ENCODE results near the gene CACNA1S. TPM values are rescaled to one million over a fixed set of nuclear protein-coding genes. Genes with fewer than 3 reads are reported as not detected.

The CACNA1S gene
- total RNA-seq, 1 donor from 2014 or later, result not detected

DNA sequence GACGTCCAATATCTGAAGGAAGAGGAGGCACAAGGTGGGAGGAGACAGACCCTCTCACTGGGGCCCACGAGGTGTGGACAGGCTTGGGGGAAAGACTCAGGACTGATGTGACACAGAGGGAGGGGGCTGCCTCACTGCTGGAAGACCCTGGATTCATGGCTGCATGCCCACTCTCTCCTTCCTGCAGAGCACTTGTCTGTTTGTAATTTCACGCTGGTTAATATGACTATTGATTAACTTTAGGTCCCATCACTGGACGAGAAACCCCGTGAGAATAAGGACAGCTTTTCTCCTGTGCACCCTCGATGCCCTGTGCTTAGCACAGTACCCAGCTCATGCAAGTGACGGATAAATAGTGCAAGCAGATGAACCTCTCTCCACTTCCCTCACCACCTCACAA, 35.1 kb downstream of the CACNA1S start:
- H3K9me3 ChIP-seq (replicated peaks), result no peaks in the 10 kb centered on the region
- TF ChIP-seq, protein P1, sequence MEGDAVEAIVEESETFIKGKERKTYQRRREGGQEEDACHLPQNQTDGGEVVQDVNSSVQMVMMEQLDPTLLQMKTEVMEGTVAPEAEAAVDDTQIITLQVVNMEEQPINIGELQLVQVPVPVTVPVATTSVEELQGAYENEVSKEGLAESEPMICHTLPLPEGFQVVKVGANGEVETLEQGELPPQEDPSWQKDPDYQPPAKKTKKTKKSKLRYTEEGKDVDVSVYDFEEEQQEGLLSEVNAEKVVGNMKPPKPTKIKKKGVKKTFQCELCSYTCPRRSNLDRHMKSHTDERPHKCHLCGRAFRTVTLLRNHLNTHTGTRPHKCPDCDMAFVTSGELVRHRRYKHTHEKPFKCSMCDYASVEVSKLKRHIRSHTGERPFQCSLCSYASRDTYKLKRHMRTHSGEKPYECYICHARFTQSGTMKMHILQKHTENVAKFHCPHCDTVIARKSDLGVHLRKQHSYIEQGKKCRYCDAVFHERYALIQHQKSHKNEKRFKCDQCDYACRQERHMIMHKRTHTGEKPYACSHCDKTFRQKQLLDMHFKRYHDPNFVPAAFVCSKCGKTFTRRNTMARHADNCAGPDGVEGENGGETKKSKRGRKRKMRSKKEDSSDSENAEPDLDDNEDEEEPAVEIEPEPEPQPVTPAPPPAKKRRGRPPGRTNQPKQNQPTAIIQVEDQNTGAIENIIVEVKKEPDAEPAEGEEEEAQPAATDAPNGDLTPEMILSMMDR (IDR thresholded peaks at IDR 0.05; ENCODE audit: borderline replicate concordance), result no peak
- no peak for DNase-seq
- no peak overlapping the region for H3K4me3 ChIP-seq
- no peaks in the 10 kb centered on the region for H3K36me3 ChIP-seq
- peaks cover 12% of the 10 kb centered on the region for H3K27me3 ChIP-seq (ENCODE audit: low read depth)
- intact Hi-C loops (cut with micrococcal nuclease), result no loop called here
- H3K27ac ChIP-seq (replicated peaks), result no peak overlapping the region
- H3K4me1 ChIP-seq, result no peaks in the 10 kb centered on the region

GRCh38 chr1:201076092-201076491, 36.1 kb downstream of the CACNA1S start:
- Histone ChIP-seq H3K27ac (replicated peaks) (no peak overlapping the region), H3K36me3 (no peaks in the 10 kb centered on the region), H3K4me3 (no peak overlapping the region), H3K9me3 (replicated peaks) (no peaks in the 10 kb centered on the region), H3K27me3 (ENCODE audit: low read depth) (peaks cover 12% of the 10 kb centered on the region), H3K4me1 (no peaks in the 10 kb centered on the region)
- TF ChIP-seq, protein P1 (IDR thresholded peaks at IDR 0.05; ENCODE audit: borderline replicate concordance), result no peak
- DNase-seq, result no peak
- intact Hi-C loops (cut with micrococcal nuclease), result no loop called here

DNA sequence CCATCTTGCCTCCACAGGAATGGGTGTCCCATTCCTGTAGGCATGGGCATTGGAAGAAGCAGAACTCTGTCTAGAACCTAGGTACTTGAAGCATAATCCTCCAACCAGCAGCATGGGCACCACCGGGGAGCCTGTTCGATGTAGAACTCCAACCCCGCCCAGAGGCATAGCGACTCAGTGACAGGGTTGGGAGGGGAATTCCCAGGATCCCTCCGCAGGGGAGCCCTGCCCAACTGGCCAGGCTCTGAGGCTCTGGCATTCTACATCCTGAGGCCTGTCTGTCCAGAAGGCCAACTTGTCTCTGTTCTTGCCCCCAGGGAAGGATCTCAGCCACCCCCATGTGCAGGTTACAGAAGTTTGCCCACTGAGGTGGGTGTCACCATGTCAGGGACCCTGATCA, 38.2 kb downstream of the CACNA1S start:
- Histone ChIP-seq H3K27ac (replicated peaks) (no peak overlapping the region), H3K4me3 (no peak overlapping the region), H3K36me3 (no peaks in the 10 kb centered on the region), H3K9me3 (replicated peaks) (no peaks in the 10 kb centered on the region), H3K27me3 (ENCODE audit: low read depth) (peaks cover 26% of the 10 kb centered on the region), H3K4me1 (no peaks in the 10 kb centered on the region)
- no peak for DNase-seq
- TF ChIP-seq, protein P1 (IDR thresholded peaks at IDR 0.05; ENCODE audit: borderline replicate concordance), result no peak
- intact Hi-C loops (cut with micrococcal nuclease), result no loop called here

- H3K9me3 ChIP-seq (replicated peaks), result no peaks in the 10 kb centered on the region
- no peak for DNase-seq
- H3K4me1 ChIP-seq, result no peaks in the 10 kb centered on the region
- intact Hi-C loops (cut with micrococcal nuclease), result no loop called here
- H3K36me3 ChIP-seq, result no peaks in the 10 kb centered on the region
- peaks cover 28% of the 10 kb centered on the region for H3K27me3 ChIP-seq (ENCODE audit: low read depth)
- no peak overlapping the region for H3K4me3 ChIP-seq
- no peak overlapping the region for H3K27ac ChIP-seq (replicated peaks)
- TF ChIP-seq, protein P1 (IDR thresholded peaks at IDR 0.05; ENCODE audit: borderline replicate concordance), result no peak
Observed at GRCh38 chr1:201072922-201073321, 39.3 kb downstream of the CACNA1S start.

DNA sequence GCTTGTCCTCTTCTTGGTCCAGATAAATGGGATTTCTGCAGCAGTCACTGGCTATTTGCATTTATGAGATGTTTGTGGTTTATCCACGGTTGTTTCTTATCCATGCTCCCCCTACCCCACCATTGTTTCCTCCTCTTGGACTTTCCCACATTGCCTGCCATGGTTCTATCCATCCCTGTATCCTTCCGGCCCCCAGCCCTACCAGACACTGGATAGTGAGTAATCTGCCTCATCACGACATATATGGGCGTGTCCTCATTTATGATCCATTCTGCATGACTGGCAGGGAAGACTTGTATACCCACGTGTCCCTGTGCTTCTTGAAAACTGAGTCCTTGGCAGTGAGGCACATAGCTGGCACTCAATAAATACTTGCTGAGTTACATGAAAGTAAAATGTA, 40.1 kb downstream of the CACNA1S start:
- intact Hi-C loops (cut with micrococcal nuclease), result no loop called here
- Histone ChIP-seq H3K9me3 (replicated peaks) (no peaks in the 10 kb centered on the region), H3K4me1 (no peaks in the 10 kb centered on the region), H3K4me3 (no peak overlapping the region), H3K27me3 (ENCODE audit: low read depth) (peaks cover 26% of the 10 kb centered on the region), H3K36me3 (no peaks in the 10 kb centered on the region), H3K27ac (replicated peaks) (no peak overlapping the region)
- no peak for DNase-seq
- TF ChIP-seq, protein P1 (IDR thresholded peaks at IDR 0.05; ENCODE audit: borderline replicate concordance), result no peak

GRCh38 chr1:201069636-201070035, 42.6 kb downstream of the CACNA1S start:
- Histone ChIP-seq H3K4me3 (no peak overlapping the region), H3K4me1 (no peaks in the 10 kb centered on the region), H3K27ac (replicated peaks) (no peak overlapping the region), H3K27me3 (ENCODE audit: low read depth) (peaks cover 23% of the 10 kb centered on the region), H3K36me3 (no peaks in the 10 kb centered on the region), H3K9me3 (replicated peaks) (no peaks in the 10 kb centered on the region)
- no peak for DNase-seq
- intact Hi-C loops (cut with micrococcal nuclease), result no loop called here
- TF ChIP-seq, protein P1 (IDR thresholded peaks at IDR 0.05; ENCODE audit: borderline replicate concordance), result no peak
